Keratinocyte (primary cell): ENCODE measurements around the gene DCAF17. TPM values are rescaled to one million over a fixed set of nuclear protein-coding genes. Genes with fewer than 3 reads are reported as not detected.

ENCODE experiments used
- DNase-seq: peaks from one replicate; pipeline ENCODE4 v3.0.0-alpha.2; 2011; ENCODE audit warnings: low read depth, missing footprints, low spot score
- FAIRE-seq: peaks from 2 replicates; lab custom pipeline; 2011; peaks lifted over from hg19 to GRCh38; lab: Jason Lieb, UNC
- H2AFZ ChIP-seq: 2 replicates; pipeline ENCODE4 v1.6.0; 2012; ENCODE audit warnings: low read length, control low read depth, inconsistent platforms; ENCODE audit not compliant: control insufficient read depth
- H3K27ac ChIP-seq: 2 replicates; pipeline ENCODE4 v1.5.1; 2011; ENCODE audit warnings: low read length; ENCODE audit not compliant: control insufficient read depth, insufficient read depth
- H3K27me3 ChIP-seq: 3 replicates; pipeline ENCODE4 v1.6.0; 2011; ENCODE audit warnings: low read length; ENCODE audit not compliant: control insufficient read depth, insufficient read depth; ENCODE audit errors: extremely low read depth
- H3K36me3 ChIP-seq, 2 experiments: 2 replicates in 1 of 2; 3 replicates in 1 of 2; pipeline ENCODE4 v1.5.1; 2011; ENCODE audit warnings: low read length in 2 of 2, mild to moderate bottlenecking in 1 of 2; ENCODE audit not compliant: control insufficient read depth in 2 of 2, insufficient read depth in 2 of 2; ENCODE audit errors: extremely low read depth in 1 of 2
- H3K4me1 ChIP-seq: 3 replicates; pipeline ENCODE4 v1.5.1; 2011; ENCODE audit warnings: low read length; ENCODE audit not compliant: control insufficient read depth, insufficient read depth; ENCODE audit errors: extremely low read depth
- H3K4me2 ChIP-seq: 3 replicates; pipeline ENCODE4 v1.6.0; 2011; ENCODE audit warnings: low read depth, low read length; ENCODE audit not compliant: control insufficient read depth, insufficient read depth; ENCODE audit errors: extremely low read depth
- H3K4me3 ChIP-seq, 3 experiments: fragments of 200-600 bp in 1 of 3; sonication (generic) in 1 of 3; 2 replicates in 2 of 3; 3 replicates in 1 of 3; pipeline ENCODE4 v1.5.1; 2011 to 2016; ENCODE audit warnings: low read length in 3 of 3, mild to moderate bottlenecking in 3 of 3, control low read depth in 2 of 3, inconsistent platforms in 1 of 3, low read depth in 1 of 3, mixed read lengths in 1 of 3, mixed run types in 1 of 3, moderate library complexity in 1 of 3; ENCODE audit not compliant: control insufficient read depth in 2 of 3, insufficient read depth in 2 of 3; ENCODE audit errors: extremely low read depth in 1 of 3
- H3K79me2 ChIP-seq: 2 replicates; pipeline ENCODE4 v1.6.0; 2012; ENCODE audit warnings: low read length; ENCODE audit not compliant: control insufficient read depth, insufficient read depth
- H3K9ac ChIP-seq: 3 replicates; pipeline ENCODE4 v1.6.0; 2011; ENCODE audit warnings: low read length; ENCODE audit not compliant: control insufficient read depth, insufficient read depth; ENCODE audit errors: extremely low read depth
- H3K9me1 ChIP-seq: 3 replicates; pipeline ENCODE4 v1.6.0; 2011; ENCODE audit warnings: low read length; ENCODE audit not compliant: control insufficient read depth, insufficient read depth; ENCODE audit errors: extremely low read depth
- H3K9me3 ChIP-seq: 2 replicates; pipeline ENCODE4 v1.5.1; 2012; ENCODE audit warnings: low read depth, low read length; ENCODE audit not compliant: control insufficient read depth
- H4K20me1 ChIP-seq: 3 replicates; pipeline ENCODE4 v1.6.0; 2011; ENCODE audit warnings: low read length; ENCODE audit not compliant: control insufficient read depth, insufficient read depth; ENCODE audit errors: extremely low read depth
- CTCF ChIP-seq, 3 experiments: IDR thresholded peaks in 1 of 3; conservative IDR thresholded peaks in 1 of 3; optimal IDR thresholded peaks in 1 of 3; 2 replicates in 2 of 3; 3 replicates in 1 of 3; pipeline versions ENCODE3 to v1.5.1; 2011; ENCODE audit warnings: low read length in 3 of 3, mild to moderate bottlenecking in 3 of 3, moderate library complexity in 2 of 3, control low read depth in 1 of 3, inconsistent platforms in 1 of 3; ENCODE audit not compliant: insufficient read depth in 2 of 3; ENCODE audit errors: extremely low read depth in 1 of 3
- EZH2 ChIP-seq: IDR thresholded peaks from one replicate; pipeline ENCODE4 v1.6.1; 2012; ENCODE audit warnings: inconsistent platforms, mild to moderate bottlenecking, low read length, moderate library complexity
- dilution Hi-C: fragments of 300-500 bp; cut with MboI; formaldehyde crosslinking; loops from one replicate; pipeline ENCODE4 v1.7.0; 2020; ENCODE audit warnings: low sequenced_read_pairs; ENCODE audit not compliant: extremely low pct_ligation_motif_present
- polyA plus RNA-seq, 5 experiments: library from polyadenylated mRNA; depleted of rRNA in 3 of 5; stranded (reverse) in 3 of 5; stranded (forward) in 1 of 5; unstranded in 1 of 5; fragments of >200 nt; gene quantifications; 1 replicate in 1 of 5; 2 replicates in 3 of 5; 3 replicates in 1 of 5; pipeline versions ENCODE4 v1.2.1 to v1.2.3, GENCODE V29; 2011 to 2012; ENCODE audit warnings: missing spikeins in 2 of 5, low read depth in 1 of 5, low replicate concordance in 1 of 5

The DCAF17 gene
- polyA plus RNA-seq, 1 donor (not counting 4 experiments of a cell fraction or from before 2014, with no cell fraction given), result 22.9 TPM

GRCh38 chr2:171483793-171484192 lies 49.8 kb downstream of the DCAF17 start:
- H3K9me1 ChIP-seq, result no peaks in the 10 kb centered on the region

GRCh38 chr2:171485116-171485515 lies 51.1 kb downstream of the DCAF17 start:
- H3K79me2 ChIP-seq, result no peaks in the 10 kb centered on the region
- dilution Hi-C loops, result no loop called here

More at GRCh38 chr2:171483793-171484192, 49.8 kb downstream of the DCAF17 start:
- H3K79me2 ChIP-seq, result no peaks in the 10 kb centered on the region
- TF ChIP-seq CTCF (optimal IDR thresholded peaks at IDR 0.05 in 1 of 3, IDR thresholded peaks at IDR 0.05 in 1 of 3, conservative IDR thresholded peaks at IDR 0.05 in 1 of 3; ENCODE audit: extremely low read depth in 1 of 3, insufficient read depth in 2 of 3, low read length in 3 of 3), result no peak
- TF ChIP-seq EZH2, result no peak
- H3K4me2 ChIP-seq, result no peak overlapping the region
- H3K4me1 ChIP-seq, result peaks cover 7% of the 10 kb centered on the region
- H3K27ac ChIP-seq, result no peak overlapping the region
- no peak overlapping the region for H3K9ac ChIP-seq
- no peaks in the 10 kb centered on the region for H4K20me1 ChIP-seq
- H3K36me3 ChIP-seq, result peaks cover 7 to 10% of the 10 kb centered on the region in 2 experiments
- H3K9me3 ChIP-seq, result no peaks in the 10 kb centered on the region
- no peak for FAIRE-seq
- dilution Hi-C loops, result no loop called here
- no peak overlapping the region for H2AFZ ChIP-seq
- no peak for DNase-seq
- no peak overlapping the region for H3K4me3 ChIP-seq
- H3K27me3 ChIP-seq, result no peaks in the 10 kb centered on the region

More at GRCh38 chr2:171485116-171485515, 51.1 kb downstream of the DCAF17 start:
- Histone ChIP-seq H3K36me3 (peaks cover 4 to 8% of the 10 kb centered on the region in 2 experiments), H4K20me1 (no peaks in the 10 kb centered on the region), H3K9me1 (no peaks in the 10 kb centered on the region), H3K4me2 (no peak overlapping the region), H3K9me3 (no peaks in the 10 kb centered on the region), H3K27me3 (no peaks in the 10 kb centered on the region), H3K4me1 (peaks cover 8% of the 10 kb centered on the region), H3K27ac (no peak overlapping the region), H3K9ac (no peak overlapping the region), H2AFZ (no peak overlapping the region), H3K4me3 (no peak overlapping the region)
- TF ChIP-seq CTCF (optimal IDR thresholded peaks at IDR 0.05 in 1 of 3, IDR thresholded peaks at IDR 0.05 in 1 of 3, conservative IDR thresholded peaks at IDR 0.05 in 1 of 3; ENCODE audit: extremely low read depth in 1 of 3, insufficient read depth in 2 of 3, low read length in 3 of 3), result no peak
- TF ChIP-seq EZH2, result no peak
- FAIRE-seq (no peak), DNase-seq (no peak)
